Regular cardiac myocyte (primary cell): ENCODE measurements around the gene ZNF419. TPM values are rescaled to one million over a fixed set of nuclear protein-coding genes. Genes with fewer than 3 reads are reported as not detected.

Experiments used
- total RNA-seq: library from RNA; depleted of rRNA; stranded (reverse); fragments of >200 nt; gene quantifications from 2 replicates; pipeline ENCODE4 v1.2.3, GENCODE V29; 2014

Gene ZNF419
- 10.7 and 23.1 TPM in 2 replicates for total RNA-seq

GRCh38 chr19:57487477-57488298, at the start of gene ZNF419:
Gene ZNF419 (plus strand): TSS chr19:57487750. CDS start chr19:57487951, 201 bp downstream.

GRCh38 chr19:57477191-57478008, 10.2 kb upstream of the ZNF419 start, which contains the start of gene ZNF772:
Gene ZNF772 (minus strand): TSS chr19:57477566. CDS start chr19:57477309, 257 bp downstream.

GRCh38 chr19:57499680-57500395, 12.3 kb downstream of the ZNF419 start, which contains the start of gene ZNF773:
Gene ZNF773 (plus strand): TSS chr19:57499938. CDS start chr19:57500081, 143 bp downstream.

GRCh38 chr19:57527136-57527881, 39.8 kb downstream of the ZNF419 start, which contains the start of gene ZNF549:
Gene ZNF549 (plus strand): TSS chr19:57527356. CDS start chr19:57527574, 218 bp downstream.

Other genes with a start within 250 kb of the ZNF419 start
- gene ZNF805, start 247.1 kb upstream of the ZNF419 start, total RNA-seq: 24.0 and 36.6 TPM in 2 replicates
- gene ZNF460, start 207.3 kb upstream of the ZNF419 start, total RNA-seq: 50.2 and 95.0 TPM in 2 replicates
- 9.2 and 9.6 TPM in 2 replicates for gene ZNF543, start 167.3 kb upstream of the ZNF419 start, total RNA-seq
- 11.0 and 11.1 TPM in 2 replicates for gene ZNF304, start 136.5 kb upstream of the ZNF419 start, total RNA-seq
- gene TRAPPC2B, start 124.2 kb upstream of the ZNF419 start, total RNA-seq: 12.1 and 15.2 TPM in 2 replicates
- 3.6 and 5.9 TPM in 2 replicates for gene ZNF547, start 124.2 kb upstream of the ZNF419 start, total RNA-seq
- 17.3 and 38.6 TPM in 2 replicates for gene ZNF548, start 97.9 kb upstream of the ZNF419 start, total RNA-seq
- gene ZNF17, start 76.6 kb upstream of the ZNF419 start, total RNA-seq: 9.8 and 9.9 TPM in 2 replicates
- 7.0 and 9.8 TPM in 2 replicates for gene ZNF749, start 52.4 kb upstream of the ZNF419 start, total RNA-seq
- gene VN1R1, start 30.6 kb upstream of the ZNF419 start, total RNA-seq: 0.38 and 1.4 TPM in 2 replicates
- gene ZNF772, start 10.2 kb upstream of the ZNF419 start, total RNA-seq: 21.5 and 33.3 TPM in 2 replicates
- 24.0 and 44.5 TPM in 2 replicates for gene ZNF773, start 12.2 kb downstream of the ZNF419 start, total RNA-seq
- gene ZNF549, start 39.6 kb downstream of the ZNF419 start, total RNA-seq: 6.5 TPM in 2 replicates
- 6.9 and 7.9 TPM in 2 replicates for gene ZNF550, start 72.1 kb downstream of the ZNF419 start, total RNA-seq
- 6.5 and 6.7 TPM in 2 replicates for gene ZNF416, start 91.2 kb downstream of the ZNF419 start, total RNA-seq
- gene ZIK1, start 96.4 kb downstream of the ZNF419 start, total RNA-seq: 9.2 and 10.1 TPM in 2 replicates
- gene ZNF530, start 112.1 kb downstream of the ZNF419 start, total RNA-seq: 2.8 and 8.2 TPM in 2 replicates
- 21.1 and 30.7 TPM in 2 replicates for gene ZNF134, start 126.5 kb downstream of the ZNF419 start, total RNA-seq
- gene ZNF211, start 145.4 kb downstream of the ZNF419 start, total RNA-seq: 10.5 and 13.5 TPM in 2 replicates
- not detected in 2 replicates for gene ZSCAN4, start 181.2 kb downstream of the ZNF419 start, total RNA-seq
- 5.1 and 12.1 TPM in 2 replicates for gene ZNF551, start 194.2 kb downstream of the ZNF419 start, total RNA-seq
- gene ZNF154, start 221.5 kb downstream of the ZNF419 start, total RNA-seq: 3.1 and 5.1 TPM in 2 replicates
- gene ZNF671, start 239.9 kb downstream of the ZNF419 start, total RNA-seq: 10.4 and 12.1 TPM in 2 replicates